ENCODE measurements around the gene SREK1IP1. TPM values are rescaled to one million over a fixed set of nuclear protein-coding genes. Genes with fewer than 3 reads are reported as not detected.
A peak's percentile ranks its signal among the peaks of the same experiment; 100 is the strongest.

SREK1IP1 gene
- total RNA-seq, 2 experiments from 2014 or later: 20.5 to 22.9 TPM

DNA sequence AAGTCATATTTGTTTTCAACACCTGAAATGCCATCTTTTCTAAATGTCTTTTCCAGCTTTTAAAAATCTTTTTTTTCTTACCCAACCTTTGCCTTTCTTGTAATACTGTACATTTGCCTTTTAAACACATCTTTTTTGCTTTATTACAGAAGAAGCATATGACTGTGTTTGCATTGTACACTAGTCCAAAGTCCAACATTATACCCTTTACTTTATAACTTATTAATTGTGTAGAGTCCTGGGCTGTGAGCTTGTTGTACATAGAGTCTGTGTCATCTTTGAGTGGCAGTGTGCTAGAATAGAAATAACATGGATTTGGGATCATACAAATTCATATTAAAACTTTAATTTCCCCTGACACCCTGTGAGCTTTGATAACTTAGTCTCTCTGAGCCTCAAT, 24.0 kb upstream of the SREK1IP1 start:
- Mint-ChIP-seq H3K4me1 (ENCODE audit: low read depth) (peaks cover 4% of the 10 kb centered on the region), H3K4me3 (no peak overlapping the region), H3K27ac (no peak overlapping the region), H3K36me3 (ENCODE audit: low read depth) (peaks cover 9% of the 10 kb centered on the region), H3K9me3 (no peaks in the 10 kb centered on the region), H3K27me3 (no peaks in the 10 kb centered on the region)
- TF ChIP-seq, protein P1, sequence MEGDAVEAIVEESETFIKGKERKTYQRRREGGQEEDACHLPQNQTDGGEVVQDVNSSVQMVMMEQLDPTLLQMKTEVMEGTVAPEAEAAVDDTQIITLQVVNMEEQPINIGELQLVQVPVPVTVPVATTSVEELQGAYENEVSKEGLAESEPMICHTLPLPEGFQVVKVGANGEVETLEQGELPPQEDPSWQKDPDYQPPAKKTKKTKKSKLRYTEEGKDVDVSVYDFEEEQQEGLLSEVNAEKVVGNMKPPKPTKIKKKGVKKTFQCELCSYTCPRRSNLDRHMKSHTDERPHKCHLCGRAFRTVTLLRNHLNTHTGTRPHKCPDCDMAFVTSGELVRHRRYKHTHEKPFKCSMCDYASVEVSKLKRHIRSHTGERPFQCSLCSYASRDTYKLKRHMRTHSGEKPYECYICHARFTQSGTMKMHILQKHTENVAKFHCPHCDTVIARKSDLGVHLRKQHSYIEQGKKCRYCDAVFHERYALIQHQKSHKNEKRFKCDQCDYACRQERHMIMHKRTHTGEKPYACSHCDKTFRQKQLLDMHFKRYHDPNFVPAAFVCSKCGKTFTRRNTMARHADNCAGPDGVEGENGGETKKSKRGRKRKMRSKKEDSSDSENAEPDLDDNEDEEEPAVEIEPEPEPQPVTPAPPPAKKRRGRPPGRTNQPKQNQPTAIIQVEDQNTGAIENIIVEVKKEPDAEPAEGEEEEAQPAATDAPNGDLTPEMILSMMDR (IDR thresholded peaks at IDR 0.05): no peak
- ChIA-PET POLR2A (no interaction called here), CTCF (interaction anchor here (0.7 kb wide), 1 partner anchor 9 kb away, joined by 3 read pairs; no protein-coding TSS in a partner anchor)
- no peak for DNase-seq
- intact Hi-C loops (cut with micrococcal nuclease): no loop called here
- ATAC-seq: no peak

DNA sequence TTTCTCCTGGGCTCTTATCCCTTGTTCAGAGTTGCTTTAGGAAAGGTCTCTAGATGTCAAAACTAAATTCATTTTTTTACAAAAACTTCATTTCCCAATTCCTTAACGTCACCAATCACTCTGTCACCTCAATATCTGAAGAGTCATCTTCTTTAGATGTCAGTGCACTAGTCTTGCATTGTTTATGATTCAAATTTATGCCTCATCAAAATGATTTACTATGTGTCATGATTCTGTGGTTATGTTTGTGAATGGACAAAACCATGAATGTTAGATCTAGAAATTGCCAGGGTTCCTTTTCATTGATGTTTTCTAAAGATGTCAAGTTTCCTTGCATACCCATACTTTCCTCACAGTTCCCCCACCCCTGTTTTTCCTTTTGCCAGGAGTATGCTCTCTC, 21.7 kb upstream of the SREK1IP1 start:
- H3K9me3 Mint-ChIP-seq: no peaks in the 10 kb centered on the region
- CTCF ChIA-PET: no interaction called here
- H3K27ac Mint-ChIP-seq: no peak overlapping the region

DNA sequence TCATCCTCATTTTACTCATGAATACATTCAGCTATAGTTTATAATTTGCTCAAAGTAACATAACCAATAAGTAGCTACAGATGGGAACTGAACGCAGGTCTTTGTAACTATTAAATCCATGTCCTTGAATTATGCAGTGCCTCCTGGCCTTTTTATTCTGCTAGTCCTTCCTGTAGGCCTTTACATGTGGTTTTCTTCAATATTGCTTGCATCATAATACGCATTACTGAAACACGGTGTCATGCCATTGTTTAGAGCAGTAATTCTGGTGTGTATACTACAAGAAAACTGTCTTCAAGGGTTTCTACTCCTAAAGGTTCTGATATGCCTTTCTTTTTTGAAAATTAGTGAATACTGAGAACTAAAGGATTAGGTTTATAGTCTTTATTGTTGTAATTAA, 21.0 kb upstream of the SREK1IP1 start:
- peaks cover 4% of the 10 kb centered on the region for H3K4me1 Mint-ChIP-seq (ENCODE audit: low read depth)
- H3K9me3 Mint-ChIP-seq: no peaks in the 10 kb centered on the region
- intact Hi-C loops (cut with micrococcal nuclease): no loop called here
- peaks cover 14% of the 10 kb centered on the region for H3K36me3 Mint-ChIP-seq (ENCODE audit: low read depth)
- ATAC-seq (no peak), DNase-seq (no peak)
- CTCF ChIA-PET: no interaction called here
- H3K27ac Mint-ChIP-seq: no peak overlapping the region
- POLR2A ChIA-PET: no interaction called here
- H3K27me3 Mint-ChIP-seq: no peaks in the 10 kb centered on the region
- TF ChIP-seq, protein P1 (IDR thresholded peaks at IDR 0.05): no peak
- H3K4me3 Mint-ChIP-seq: no peak overlapping the region

More for the DNA sequence above, 21.7 kb upstream of the SREK1IP1 start:
- DNase-seq: no peak
- Mint-ChIP-seq H3K27me3 (no peaks in the 10 kb centered on the region), H3K36me3 (ENCODE audit: low read depth) (peaks cover 14% of the 10 kb centered on the region), H3K4me3 (no peak overlapping the region), H3K4me1 (ENCODE audit: low read depth) (peaks cover 4% of the 10 kb centered on the region)
- TF ChIP-seq, protein P1 (IDR thresholded peaks at IDR 0.05): no peak
- POLR2A ChIA-PET: no interaction called here
- intact Hi-C loops (cut with micrococcal nuclease): no loop called here
- ATAC-seq: peak; percentile 45

DNA sequence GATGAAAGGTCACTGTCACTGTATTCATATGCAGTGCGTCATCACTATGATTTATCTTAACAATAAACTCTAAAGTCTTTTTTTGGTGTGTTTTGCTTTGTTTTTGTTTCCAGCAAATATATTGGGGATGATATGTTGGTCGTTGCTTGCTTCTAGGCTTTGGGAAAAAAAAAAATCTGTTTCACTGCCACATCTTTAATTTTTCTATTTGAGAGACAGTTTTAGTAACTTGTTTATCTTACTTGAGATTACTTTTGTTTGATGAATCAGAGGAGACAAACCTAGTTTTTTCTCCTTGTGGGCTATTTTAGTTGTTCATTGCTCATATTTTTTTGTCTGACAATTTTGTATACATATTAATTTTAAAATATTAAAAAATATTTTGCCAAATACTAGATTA, 19.7 kb upstream of the SREK1IP1 start:
- TF ChIP-seq, protein P1 (IDR thresholded peaks at IDR 0.05): no peak
- no peak overlapping the region for H3K4me3 Mint-ChIP-seq
- ChIA-PET CTCF (no interaction called here), POLR2A (interaction anchor here (1.2 kb wide), 1 partner anchor 20 kb away, joined by 5 read pairs; the partner anchor contains the start of genes CWC27 and SREK1IP1)
- peaks cover 6% of the 10 kb centered on the region for H3K4me1 Mint-ChIP-seq (ENCODE audit: low read depth)
- intact Hi-C loops (cut with micrococcal nuclease): no loop called here
- no peaks in the 10 kb centered on the region for H3K9me3 Mint-ChIP-seq
- peaks cover 16% of the 10 kb centered on the region for H3K36me3 Mint-ChIP-seq (ENCODE audit: low read depth)
- ATAC-seq (no peak), DNase-seq (no peak)
- no peaks in the 10 kb centered on the region for H3K27me3 Mint-ChIP-seq
- no peak overlapping the region for H3K27ac Mint-ChIP-seq

DNA sequence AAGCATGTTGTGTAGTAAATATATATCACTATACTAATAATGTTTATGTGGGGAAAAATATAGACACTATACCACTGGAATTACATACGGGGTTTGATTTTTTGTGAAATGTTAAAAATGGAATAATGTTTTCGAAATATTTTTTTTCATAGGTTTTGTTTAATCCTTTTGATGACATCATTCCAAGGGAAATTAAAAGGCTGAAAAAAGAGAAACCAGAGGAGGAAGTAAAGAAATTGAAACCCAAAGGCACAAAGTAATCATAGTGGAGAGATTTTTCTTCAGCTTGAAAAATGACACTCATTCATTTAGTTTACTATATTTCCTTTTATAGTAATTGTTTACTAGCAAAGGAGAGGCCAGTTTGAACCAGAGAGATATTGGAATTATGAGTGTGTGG, 17.9 kb upstream of the SREK1IP1 start:
- ChIA-PET POLR2A (no interaction called here), CTCF (interaction anchor here (0.9 to 5.3 kb wide), 2 partner anchors 150 to 697 kb away, joined by 3 to 75 read pairs; no protein-coding TSS in a partner anchor)
- no peak overlapping the region for H3K27ac Mint-ChIP-seq
- peaks cover 6% of the 10 kb centered on the region for H3K4me1 Mint-ChIP-seq (ENCODE audit: low read depth)
- TF ChIP-seq, protein P1 (IDR thresholded peaks at IDR 0.05): no peak
- no peak for DNase-seq
- intact Hi-C loops (cut with micrococcal nuclease): no loop called here
- no peaks in the 10 kb centered on the region for H3K27me3 Mint-ChIP-seq
- no peak for ATAC-seq
- H3K9me3 Mint-ChIP-seq: no peaks in the 10 kb centered on the region
- H3K4me3 Mint-ChIP-seq: no peak overlapping the region
- H3K36me3 Mint-ChIP-seq (ENCODE audit: low read depth): peaks cover 15% of the 10 kb centered on the region

Measured in activated CD8-positive, alpha-beta T cell treated with anti-CD3 and anti-CD28 coated beads for 36 hours (primary cell).